Measurements from ENCODE around the gene LMF2. TPM values are rescaled to one million over a fixed set of nuclear protein-coding genes. Genes with fewer than 3 reads are reported as not detected.

Gene LMF2
- polyA plus RNA-seq, 1 donor (not counting 4 experiments of a cell fraction or from before 2014, with no cell fraction given): 13.2 TPM

DNA sequence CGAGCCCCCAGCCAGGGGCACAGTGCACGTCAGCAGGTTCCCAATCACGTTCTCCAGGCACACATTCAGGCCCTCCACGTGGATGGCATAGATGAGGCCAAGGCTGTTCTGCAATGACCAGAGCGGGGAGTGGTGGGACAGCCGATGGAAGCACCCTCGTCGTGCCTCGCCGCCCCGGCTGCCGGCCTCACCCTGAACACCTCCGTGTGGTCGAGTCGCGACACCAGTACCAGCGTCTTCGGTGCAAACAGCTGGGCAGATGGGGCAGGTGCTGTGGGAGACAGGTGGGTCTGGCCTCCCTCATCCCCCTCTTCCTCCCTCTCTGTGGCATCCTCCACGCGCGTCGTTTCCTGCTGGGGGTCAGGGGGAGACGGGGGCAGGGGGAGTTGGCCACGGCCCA, 40.2 kb downstream of the LMF2 start:
- DNase-seq (ENCODE audit: low read depth, low spot score) (no peak), FAIRE-seq (no peak)
- Histone ChIP-seq H3K9me1 (ENCODE audit: control insufficient read depth, extremely low read depth, insufficient read depth, low read length) (peaks cover 11% of the 10 kb centered on the region), H3K9me3 (ENCODE audit: control insufficient read depth, low read depth, low read length) (no peaks in the 10 kb centered on the region), H3K9ac (ENCODE audit: control insufficient read depth, extremely low read depth, insufficient read depth, low read length) (no peak overlapping the region), H4K20me1 (ENCODE audit: control insufficient read depth, extremely low read depth, insufficient read depth, low read length) (peaks cover 25% of the 10 kb centered on the region), H3K4me1 (ENCODE audit: control insufficient read depth, extremely low read depth, insufficient read depth, low read length) (peaks cover 32% of the 10 kb centered on the region), H3K36me3 (ENCODE audit: control insufficient read depth in 2 of 2, extremely low read depth in 1 of 2, insufficient read depth in 2 of 2, low read length in 2 of 2) (peaks cover 25 to 44% of the 10 kb centered on the region in 2 experiments), H3K4me3 (ENCODE audit: control insufficient read depth in 2 of 3, extremely low read depth in 1 of 3, insufficient read depth in 2 of 3, low read depth in 1 of 3, low read length in 3 of 3) (no peak overlapping the region), H3K79me2 (ENCODE audit: control insufficient read depth, insufficient read depth, low read length) (peaks cover 36% of the 10 kb centered on the region), H3K27ac (ENCODE audit: control insufficient read depth, insufficient read depth, low read length) (no peak overlapping the region), H2AFZ (ENCODE audit: control insufficient read depth, low read length) (no peak overlapping the region), H3K4me2 (ENCODE audit: control insufficient read depth, extremely low read depth, insufficient read depth, low read depth, low read length) (no peak overlapping the region), H3K27me3 (ENCODE audit: control insufficient read depth, extremely low read depth, insufficient read depth, low read length) (no peaks in the 10 kb centered on the region)
- TF ChIP-seq, protein P1, sequence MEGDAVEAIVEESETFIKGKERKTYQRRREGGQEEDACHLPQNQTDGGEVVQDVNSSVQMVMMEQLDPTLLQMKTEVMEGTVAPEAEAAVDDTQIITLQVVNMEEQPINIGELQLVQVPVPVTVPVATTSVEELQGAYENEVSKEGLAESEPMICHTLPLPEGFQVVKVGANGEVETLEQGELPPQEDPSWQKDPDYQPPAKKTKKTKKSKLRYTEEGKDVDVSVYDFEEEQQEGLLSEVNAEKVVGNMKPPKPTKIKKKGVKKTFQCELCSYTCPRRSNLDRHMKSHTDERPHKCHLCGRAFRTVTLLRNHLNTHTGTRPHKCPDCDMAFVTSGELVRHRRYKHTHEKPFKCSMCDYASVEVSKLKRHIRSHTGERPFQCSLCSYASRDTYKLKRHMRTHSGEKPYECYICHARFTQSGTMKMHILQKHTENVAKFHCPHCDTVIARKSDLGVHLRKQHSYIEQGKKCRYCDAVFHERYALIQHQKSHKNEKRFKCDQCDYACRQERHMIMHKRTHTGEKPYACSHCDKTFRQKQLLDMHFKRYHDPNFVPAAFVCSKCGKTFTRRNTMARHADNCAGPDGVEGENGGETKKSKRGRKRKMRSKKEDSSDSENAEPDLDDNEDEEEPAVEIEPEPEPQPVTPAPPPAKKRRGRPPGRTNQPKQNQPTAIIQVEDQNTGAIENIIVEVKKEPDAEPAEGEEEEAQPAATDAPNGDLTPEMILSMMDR (optimal IDR thresholded peaks at IDR 0.05 in 1 of 3, IDR thresholded peaks at IDR 0.05 in 1 of 3, conservative IDR thresholded peaks at IDR 0.05 in 1 of 3; ENCODE audit: extremely low read depth in 1 of 3, insufficient read depth in 2 of 3, low read length in 3 of 3): no peak
- no peak for TF ChIP-seq EZH2 (IDR thresholded peaks at IDR 0.05; ENCODE audit: low read length)
- dilution Hi-C loops (cut with MboI; ENCODE audit: extremely low pct_ligation_motif_present, low sequenced_read_pairs): no loop called here

DNA sequence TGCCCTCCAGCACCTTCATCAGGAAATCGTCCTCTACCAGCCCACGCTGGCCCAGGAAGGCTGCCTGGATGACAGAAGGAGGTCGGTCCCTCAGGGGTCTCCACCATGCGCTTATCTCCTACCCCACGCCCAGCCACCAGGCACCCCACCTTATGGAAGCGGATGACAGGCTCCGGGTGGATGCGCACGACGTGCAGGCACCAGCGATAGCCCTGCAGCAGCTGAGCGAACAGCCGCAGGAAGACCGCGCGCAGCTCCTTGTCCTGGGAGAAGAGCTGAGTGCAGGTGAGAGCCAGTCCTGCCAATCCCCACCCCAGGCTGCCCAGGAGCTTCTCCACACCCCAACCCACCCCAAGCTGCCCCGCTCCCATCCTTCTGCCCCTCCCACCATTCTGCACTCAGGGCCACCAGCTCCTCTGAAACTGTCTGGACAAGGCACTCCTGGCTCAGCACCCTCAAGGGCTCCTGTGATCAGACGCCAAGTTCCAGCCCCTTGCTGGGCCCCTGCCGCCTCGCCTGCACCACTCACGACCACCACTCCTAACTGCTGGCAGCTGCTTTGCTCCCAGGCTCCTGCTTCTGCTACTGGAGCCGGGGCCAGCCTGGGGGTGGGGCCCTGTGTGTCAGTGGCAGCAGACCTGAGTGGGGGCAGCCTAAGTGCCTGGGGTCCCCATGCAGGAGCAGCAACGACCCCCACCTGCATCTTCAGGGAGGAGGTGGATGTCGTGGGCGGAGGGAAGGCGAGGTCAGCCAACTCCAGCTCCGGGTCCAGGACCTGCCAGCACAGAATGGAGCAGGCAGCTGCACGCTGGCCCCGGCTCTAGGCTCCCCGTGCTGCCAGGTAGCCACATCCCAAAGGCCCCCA, 42.2 kb downstream of the LMF2 start:
- H3K4me3 ChIP-seq (ENCODE audit: control insufficient read depth in 2 of 3, extremely low read depth in 1 of 3, insufficient read depth in 2 of 3, low read depth in 1 of 3, low read length in 3 of 3): no peak overlapping the region
- no peak overlapping the region for H3K27ac ChIP-seq (ENCODE audit: control insufficient read depth, insufficient read depth, low read length)
- no peak overlapping the region for H3K9ac ChIP-seq (ENCODE audit: control insufficient read depth, extremely low read depth, insufficient read depth, low read length)
- no peaks in the 10 kb centered on the region for H3K27me3 ChIP-seq (ENCODE audit: control insufficient read depth, extremely low read depth, insufficient read depth, low read length)
- DNase-seq (ENCODE audit: low read depth, low spot score) (no peak), FAIRE-seq (no peak)
- H3K9me3 ChIP-seq (ENCODE audit: control insufficient read depth, low read depth, low read length): no peaks in the 10 kb centered on the region
- peaks cover 8% of the 10 kb centered on the region for H3K9me1 ChIP-seq (ENCODE audit: control insufficient read depth, extremely low read depth, insufficient read depth, low read length)
- no peak for TF ChIP-seq EZH2 (IDR thresholded peaks at IDR 0.05; ENCODE audit: low read length)
- TF ChIP-seq, protein P1 (optimal IDR thresholded peaks at IDR 0.05 in 1 of 3, IDR thresholded peaks at IDR 0.05 in 1 of 3, conservative IDR thresholded peaks at IDR 0.05 in 1 of 3; ENCODE audit: extremely low read depth in 1 of 3, insufficient read depth in 2 of 3, low read length in 3 of 3): no peak
- H3K79me2 ChIP-seq (ENCODE audit: control insufficient read depth, insufficient read depth, low read length): peaks cover 16% of the 10 kb centered on the region
- H3K4me2 ChIP-seq (ENCODE audit: control insufficient read depth, extremely low read depth, insufficient read depth, low read depth, low read length): no peak overlapping the region
- peaks cover 9% of the 10 kb centered on the region for H4K20me1 ChIP-seq (ENCODE audit: control insufficient read depth, extremely low read depth, insufficient read depth, low read length)
- dilution Hi-C loops (cut with MboI; ENCODE audit: extremely low pct_ligation_motif_present, low sequenced_read_pairs): no loop called here
- H3K4me1 ChIP-seq (ENCODE audit: control insufficient read depth, extremely low read depth, insufficient read depth, low read length): peaks cover 21% of the 10 kb centered on the region
- H3K36me3 ChIP-seq (ENCODE audit: control insufficient read depth in 2 of 2, extremely low read depth in 1 of 2, insufficient read depth in 2 of 2, low read length in 2 of 2): peaks cover 35 to 56% of the 10 kb centered on the region in 2 experiments
- no peak overlapping the region for H2AFZ ChIP-seq (ENCODE audit: control insufficient read depth, low read length)

Measured in keratinocyte (primary cell).